Cerebellar nuclear complex (tissue), 1 donor: ENCODE measurements around the gene KAZALD1.

Experiments used
- DNase-seq, 2 experiments: peaks; one replicate each; lab custom pipeline; 2025; lab: John Stamatoyannopoulos, UW

KAZALD1 gene

GRCh38 chr10:101066896-101067355 lies 5.1 kb downstream of the KAZALD1 start:
- no peak for DNase-seq

- peak in 1 of 2 experiments; percentile 4 for DNase-seq
Observed at GRCh38 chr10:101067356-101068083, 5.7 kb downstream of the KAZALD1 start.

- no peak for DNase-seq
Observed at GRCh38 chr10:101069441-101069840, 7.7 kb downstream of the KAZALD1 start.

- no peak for DNase-seq
Observed at GRCh38 chr10:101070098-101070497, 8.3 kb downstream of the KAZALD1 start.

DNA sequence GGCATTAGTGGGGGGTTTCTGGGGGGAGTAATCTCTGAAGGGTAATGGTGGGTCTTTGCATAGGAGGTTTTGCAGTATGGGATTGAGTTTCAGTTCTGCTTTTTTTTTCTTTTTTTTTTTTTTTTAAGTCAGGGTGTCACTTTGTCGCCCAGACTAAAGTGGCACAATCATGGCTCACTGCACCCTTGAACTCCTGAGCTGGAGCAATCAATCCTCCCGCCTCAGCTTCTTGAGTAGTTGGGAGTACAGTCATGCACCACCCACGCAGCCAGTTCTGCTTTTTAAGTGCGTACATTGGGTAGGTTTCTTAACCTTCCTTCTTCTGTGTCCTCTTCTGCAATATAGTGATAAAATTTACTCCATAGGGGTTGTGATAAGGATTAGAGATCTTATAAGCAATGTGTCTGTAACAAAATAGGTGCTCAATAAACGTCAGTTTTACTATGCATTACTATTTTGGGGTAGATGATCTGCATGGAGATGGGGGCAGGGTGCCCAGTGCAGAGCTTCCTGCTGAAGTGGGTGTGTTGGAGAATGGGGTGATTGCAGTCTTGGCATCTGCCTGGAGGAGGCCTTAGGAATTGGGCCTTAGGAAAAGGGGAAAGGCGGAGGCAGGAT lies 9.6 kb downstream of the KAZALD1 start:
- DNase-seq: no peak

- no peak for DNase-seq
Observed at GRCh38 chr10:101071885-101072433, 10.2 kb downstream of the KAZALD1 start.

GRCh38 chr10:101072923-101073322 lies 11.1 kb downstream of the KAZALD1 start:
- no peak for DNase-seq

DNA sequence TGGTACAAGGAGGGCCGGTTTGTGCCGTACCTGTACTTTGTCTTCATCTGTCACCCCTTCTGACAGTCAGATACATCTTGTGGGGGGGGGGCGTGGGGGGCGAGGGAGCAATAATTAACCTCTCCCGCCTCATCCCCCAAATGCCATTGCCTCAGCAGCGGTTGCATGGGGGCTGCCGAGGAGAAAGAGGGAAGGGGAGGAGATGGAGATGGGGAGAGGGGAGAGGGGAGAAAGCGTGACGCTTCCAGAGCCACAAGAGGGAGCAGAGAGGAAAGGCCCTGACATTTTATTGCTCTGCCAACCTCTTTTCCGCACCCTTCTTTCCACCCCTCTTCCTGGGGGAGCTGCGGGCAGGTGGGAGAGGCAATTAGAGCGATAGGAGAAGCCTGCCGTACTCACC lies 11.8 kb downstream of the KAZALD1 start:
- DNase-seq: no peak

DNA sequence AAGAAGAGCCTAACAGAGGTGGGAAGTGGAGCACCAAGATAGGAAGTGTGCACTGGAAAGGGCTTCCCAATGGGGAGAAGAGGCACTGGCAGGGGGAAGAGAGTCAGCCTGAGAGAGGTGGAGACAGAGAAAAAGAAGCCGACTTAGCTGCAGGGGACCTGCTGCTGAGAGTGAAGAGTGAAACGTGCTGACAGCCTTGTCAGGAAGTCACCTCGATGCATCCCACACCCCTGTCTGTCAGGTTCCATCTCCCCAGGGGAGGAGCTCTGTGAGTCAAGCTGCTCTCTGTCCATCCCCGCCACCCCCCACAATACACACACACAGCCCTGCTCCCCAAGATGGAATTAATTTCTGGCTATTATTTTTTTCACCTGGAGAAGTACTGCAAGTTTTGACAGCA lies 14.0 kb downstream of the KAZALD1 start:
- no peak for DNase-seq

- no peak for DNase-seq
Observed at GRCh38 chr10:101076630-101077029, 14.8 kb downstream of the KAZALD1 start.

DNA sequence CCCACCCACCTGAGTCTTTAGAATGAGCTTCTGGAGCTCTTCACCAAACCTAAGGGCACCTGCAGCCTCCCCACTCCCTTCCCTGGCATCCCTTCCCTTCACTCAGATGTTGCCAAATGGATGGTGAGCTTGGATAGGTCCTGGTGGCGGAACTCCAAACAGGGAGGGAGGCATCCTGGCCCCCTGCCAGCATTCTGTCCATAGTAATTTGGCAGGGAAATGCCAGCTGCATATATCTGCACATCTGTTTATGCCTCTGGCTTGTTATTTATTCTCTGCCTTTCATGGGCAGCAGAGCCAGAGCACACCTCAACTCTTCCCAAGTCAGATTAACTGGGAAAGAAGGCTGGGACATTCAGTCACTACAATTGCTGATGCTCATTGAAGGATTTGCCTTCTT lies 18.1 kb downstream of the KAZALD1 start:
- no peak for DNase-seq

DNA sequence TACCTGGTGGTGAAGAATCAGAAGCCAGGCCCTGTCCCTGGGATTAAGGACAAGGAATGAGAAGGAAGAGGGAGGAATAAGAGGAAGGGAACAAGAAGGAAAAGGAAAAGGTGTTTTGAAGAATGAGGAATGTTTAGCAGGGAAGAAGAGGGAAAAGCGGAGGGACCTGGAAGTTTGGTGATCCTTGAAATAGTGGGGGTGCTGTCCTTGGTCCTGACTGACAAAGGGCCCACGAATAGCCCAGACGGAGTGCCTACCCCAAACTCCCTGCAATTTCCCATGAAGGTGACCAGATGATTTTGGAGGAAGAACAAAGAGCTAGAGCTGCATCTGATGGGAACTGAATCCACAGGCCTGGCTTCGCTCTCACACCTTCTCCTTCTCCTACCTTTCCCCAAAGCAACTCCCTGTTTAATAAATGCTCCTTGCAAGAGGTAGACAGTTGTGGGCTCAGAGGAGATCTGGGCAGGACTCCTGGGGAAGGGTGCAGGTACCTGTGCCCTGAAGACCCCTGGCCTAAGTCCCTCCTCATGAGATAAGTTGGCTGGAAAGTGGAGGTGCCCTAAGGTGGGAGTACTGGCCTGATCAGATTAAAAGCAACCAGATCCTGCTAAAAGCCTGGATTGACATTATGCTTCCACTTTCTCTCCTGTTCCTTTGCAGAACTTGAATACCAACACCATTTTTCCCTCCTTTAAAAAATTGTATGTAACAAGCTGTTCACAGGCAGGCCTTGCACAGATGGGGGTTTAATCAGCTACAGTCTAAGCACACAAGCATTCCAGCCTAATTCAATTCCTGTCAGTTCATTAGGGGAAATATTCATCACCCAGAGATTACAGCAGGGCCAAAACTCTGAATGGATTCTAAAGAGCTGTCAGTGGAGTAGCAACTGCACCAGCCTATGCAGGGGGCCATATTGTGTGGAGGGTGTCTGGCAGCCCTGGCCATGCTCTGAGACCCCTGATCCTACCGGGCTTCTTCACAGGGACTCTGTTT lies 19.4 kb downstream of the KAZALD1 start:
- DNase-seq: no peak

DNA sequence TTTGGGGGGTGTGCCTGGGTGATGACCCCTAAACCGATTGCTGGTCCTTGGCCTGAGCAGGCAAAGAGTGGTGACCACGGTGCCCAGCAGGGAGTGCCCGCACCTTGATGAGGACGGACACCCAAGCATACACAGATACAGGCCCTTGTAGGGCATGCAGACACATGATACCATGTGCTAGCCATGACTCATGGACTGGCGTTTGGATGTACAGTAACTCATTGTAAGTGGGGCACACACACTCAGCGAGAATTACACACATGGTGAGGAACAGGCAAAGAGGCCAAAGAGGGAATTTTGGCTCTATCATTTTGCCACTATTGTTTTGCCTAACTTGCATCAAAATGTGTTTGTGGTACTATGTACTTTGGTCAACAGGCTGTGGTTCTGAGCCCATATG lies 24.1 kb downstream of the KAZALD1 start:
- DNase-seq: no peak

DNA sequence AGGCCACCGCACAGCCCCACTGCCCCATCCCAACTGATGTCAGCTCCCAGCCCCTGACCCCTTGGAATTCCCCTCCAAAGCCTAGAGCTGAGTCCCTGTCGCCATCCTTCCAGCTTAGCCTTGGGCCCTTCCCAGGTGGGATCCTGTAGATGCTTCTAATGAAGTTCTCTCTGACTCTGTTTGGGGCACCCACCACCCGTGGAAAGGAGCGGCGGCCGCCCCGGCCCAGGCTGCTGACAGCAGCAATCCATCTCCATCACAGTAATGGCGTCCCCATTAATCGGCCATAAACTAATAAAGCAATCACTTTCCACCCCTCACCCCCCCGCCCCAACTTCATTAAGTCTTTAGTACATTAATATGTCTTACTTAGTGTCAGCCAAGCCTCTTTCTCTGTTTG lies 25.6 kb downstream of the KAZALD1 start:
- DNase-seq: no peak

GRCh38 chr10:101087965-101088364 lies 26.2 kb downstream of the KAZALD1 start:
- no peak for DNase-seq

GRCh38 chr10:101089520-101090299 lies 27.9 kb downstream of the KAZALD1 start:
- DNase-seq: no peak

GRCh38 chr10:101090597-101090996 lies 28.8 kb downstream of the KAZALD1 start:
- no peak for DNase-seq

- DNase-seq: no peak
Observed at GRCh38 chr10:101091546-101092290, 29.9 kb downstream of the KAZALD1 start.

DNA sequence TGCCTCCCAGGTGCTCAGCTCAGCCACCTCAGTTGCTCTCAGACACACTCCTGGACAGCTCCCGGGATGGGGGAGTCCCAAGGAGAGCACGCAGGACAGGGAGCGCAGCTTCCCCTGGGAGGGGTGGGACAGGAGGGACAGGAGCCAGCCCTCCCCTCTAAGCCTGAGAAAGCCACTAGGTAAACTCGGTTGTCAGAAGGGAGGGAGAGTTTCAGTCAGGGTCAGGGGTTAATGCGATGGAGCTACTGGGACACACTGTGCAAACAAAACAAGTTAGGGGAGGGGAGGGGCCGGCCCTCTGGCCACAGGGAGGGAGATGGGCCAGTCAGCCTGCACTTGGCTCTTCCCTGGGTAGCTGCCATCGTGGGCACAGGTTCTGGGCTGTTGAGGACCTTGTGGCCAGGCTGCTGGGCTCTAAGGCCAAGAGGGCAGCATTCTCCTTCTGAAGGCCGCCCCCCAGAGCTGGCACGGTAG lies 31.1 kb downstream of the KAZALD1 start:
- no peak for DNase-seq

GRCh38 chr10:101094121-101094879 lies 32.5 kb downstream of the KAZALD1 start:
- DNase-seq: no peak
